Hepatocyte (in vitro differentiated cells): ENCODE data around the gene EFNA4.

ENCODE experiments used
- CTCF ChIP-seq: fragments of 200-600 bp; sonication (generic); IDR thresholded peaks from 2 replicates; pipeline ENCODE4 v1.5.1; 2016; ENCODE audit warnings: antibody characterized with exemption, mild to moderate bottlenecking; ENCODE audit not compliant: poor library complexity
- EZH2 ChIP-seq: fragments of 200-600 bp; sonication (generic); IDR thresholded peaks from 2 replicates; pipeline ENCODE4 v1.6.1; 2016; ENCODE audit warnings: antibody characterized with exemption, mild to moderate bottlenecking, borderline replicate concordance
- EZH2phosphoT487 ChIP-seq: fragments of 200-600 bp; sonication (generic); IDR thresholded peaks from one replicate; pipeline ENCODE4 v1.6.1; 2018; ENCODE audit warnings: antibody characterized with exemption, mild to moderate bottlenecking, low read depth, moderate library complexity; ENCODE audit not compliant: unreplicated experiment, severe bottlenecking

GRCh38 chr1:155057788-155058211 lies 5.7 kb upstream of the EFNA4 start:
- no peak for TF ChIP-seq CTCF
- TF ChIP-seq EZH2 = no peak
- TF ChIP-seq EZH2phosphoT487 = no peak
